ENCODE measurements around the gene BCKDHA.
"Not testable (repeated sequence)": the region's sequence is repeated elsewhere in the genome, so short reads cannot be mapped to it uniquely, and the experiment has no call there.

The BCKDHA gene

DNA sequence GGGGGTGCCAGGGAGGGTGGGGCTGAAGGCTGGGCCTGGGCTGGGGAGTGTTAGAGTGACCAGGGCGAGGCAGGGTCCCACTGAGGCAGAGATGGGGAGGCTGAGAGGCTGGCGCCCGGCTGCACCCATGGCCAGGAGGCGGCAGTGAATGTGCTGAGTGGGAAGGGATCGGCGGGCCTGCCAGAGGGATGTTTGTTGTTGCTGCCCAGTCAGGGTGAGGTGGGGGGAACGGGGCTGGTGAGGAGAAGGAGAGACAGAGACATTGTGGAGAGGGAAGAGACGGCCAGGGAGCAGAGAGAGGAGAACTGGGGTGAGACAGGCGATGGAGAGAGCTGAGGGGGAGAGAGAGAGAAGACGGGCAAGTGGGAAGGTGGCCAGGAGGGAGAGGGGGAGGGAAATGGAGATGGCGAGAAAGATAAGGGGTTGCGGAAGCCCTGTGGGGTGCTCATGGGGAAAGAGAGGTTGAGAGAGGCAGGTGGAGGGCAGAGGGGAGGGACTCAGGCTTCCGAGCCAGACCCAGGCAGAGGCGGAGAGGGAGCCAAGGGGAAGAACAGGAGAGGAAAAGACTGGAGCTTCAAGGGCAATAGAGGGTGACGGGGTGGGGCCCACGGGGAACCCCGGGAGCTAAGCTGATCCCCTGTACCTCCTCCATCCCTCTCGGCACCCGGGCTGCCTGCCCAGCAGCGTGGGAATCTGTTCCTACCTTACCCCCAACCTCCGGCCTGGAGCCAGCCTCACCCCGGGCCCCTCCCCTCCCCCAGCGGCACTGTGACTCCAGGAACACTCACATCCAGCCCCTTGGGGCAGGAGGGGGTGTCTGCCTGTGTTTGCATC, 30.2 kb downstream of the BCKDHA start:
- DNase-seq, result peak in 1 of 2 experiments; percentile 25

DNA sequence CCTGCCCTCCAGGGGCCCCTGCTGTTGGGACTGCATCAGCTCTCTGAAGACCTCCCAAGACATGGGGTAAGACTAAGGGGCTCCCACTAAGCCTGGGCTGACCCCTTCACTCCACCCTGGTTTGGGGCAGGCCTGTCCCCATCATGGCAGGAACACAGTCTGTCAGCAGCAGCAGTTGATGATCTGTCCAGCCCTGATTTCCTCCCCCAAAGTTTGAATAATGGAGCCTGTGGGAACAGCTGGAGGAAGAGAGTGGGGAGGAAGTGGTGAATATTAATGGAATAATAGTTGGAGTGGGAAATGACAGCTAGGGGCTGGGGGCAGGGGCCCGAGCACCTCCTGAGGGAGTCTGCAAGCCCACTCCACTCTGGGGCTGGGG, 30.9 kb downstream of the BCKDHA start:
- DNase-seq, result no peak

DNA sequence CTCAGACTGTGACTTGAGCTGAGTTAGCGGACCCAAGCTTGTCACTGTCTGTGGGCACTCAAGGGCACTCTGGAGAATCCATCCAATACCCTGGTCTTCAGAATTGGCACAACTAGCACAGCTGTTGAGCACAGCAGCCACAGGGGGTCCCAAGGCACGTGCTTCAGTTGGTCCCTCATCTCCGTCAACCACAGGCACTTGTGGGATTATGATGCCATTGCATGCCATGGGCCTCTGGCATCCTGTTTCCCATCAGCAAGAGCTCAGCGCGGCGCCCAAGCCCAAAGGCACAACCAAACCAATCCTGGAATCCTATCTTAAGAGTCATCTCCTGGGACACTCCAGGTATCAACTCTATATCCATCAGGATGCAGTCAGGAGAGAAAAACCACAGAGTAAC, 33.3 kb downstream of the BCKDHA start:
- no peak for DNase-seq

DNA sequence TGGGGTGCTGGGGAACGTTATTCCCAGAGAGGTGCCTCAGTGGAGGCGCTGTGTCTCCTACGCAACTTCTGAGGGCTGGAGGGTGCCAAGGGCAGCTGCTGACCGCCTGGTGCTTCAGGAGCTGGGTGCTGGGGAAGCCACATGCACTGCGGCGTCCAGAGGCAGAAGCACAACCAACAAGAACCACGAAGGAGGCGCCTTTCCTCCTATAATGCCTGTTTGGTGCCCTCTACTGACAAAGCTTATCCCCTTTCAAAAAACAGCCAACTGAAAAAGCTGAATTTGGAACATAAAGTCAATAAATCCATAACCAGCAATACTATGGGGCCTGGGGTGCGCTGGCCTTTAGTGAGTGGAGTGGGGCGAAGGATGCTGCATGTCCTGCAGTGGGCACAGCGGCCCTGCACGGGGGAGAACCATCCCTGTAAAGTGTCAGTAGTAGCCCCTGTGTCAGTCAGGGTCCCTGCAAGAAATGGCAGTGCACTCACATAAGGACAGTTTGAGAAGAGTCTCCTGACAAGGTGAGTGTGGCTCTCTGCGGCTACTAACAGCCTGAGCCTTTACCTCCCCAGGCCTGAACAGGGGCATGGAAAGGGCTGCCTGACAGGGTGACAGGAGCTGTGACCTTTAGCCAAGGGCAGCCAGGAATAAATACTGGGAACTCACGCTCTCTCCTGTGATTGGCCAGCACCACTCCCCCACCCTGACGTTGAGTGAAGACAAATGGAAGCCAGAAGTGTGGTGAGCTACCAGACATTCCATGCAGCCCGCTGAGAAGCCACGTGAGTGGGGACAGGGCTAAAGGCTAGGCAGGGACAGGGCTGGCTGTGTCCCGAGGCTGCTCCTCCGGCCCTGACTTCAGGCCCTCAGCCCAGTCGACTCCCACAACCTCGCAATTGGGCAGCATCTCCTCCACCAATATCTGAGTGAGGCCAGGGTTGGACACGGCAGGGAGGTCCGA, 34.1 kb downstream of the BCKDHA start:
- no peak for DNase-seq

DNA sequence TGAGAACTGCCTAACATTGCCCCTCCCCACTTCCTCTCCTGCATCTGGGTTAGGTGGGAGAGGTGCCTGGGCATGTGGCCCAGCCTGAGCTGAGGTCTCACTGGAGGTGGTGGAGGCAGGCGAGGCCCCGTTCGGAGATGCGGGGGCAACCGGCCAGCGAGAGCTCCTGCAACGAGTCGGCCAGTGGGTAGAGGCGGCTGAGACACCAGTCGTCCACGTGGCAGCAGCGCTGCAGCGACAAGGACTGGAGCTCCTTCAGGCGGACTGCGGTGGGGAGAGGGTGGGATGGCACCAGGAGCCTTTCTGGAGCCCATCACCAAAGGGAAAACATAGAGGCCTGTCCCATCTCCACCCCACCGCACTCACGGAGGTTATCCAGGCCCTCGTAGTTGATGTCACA, 35.6 kb downstream of the BCKDHA start:
- DNase-seq, result no peak

DNA sequence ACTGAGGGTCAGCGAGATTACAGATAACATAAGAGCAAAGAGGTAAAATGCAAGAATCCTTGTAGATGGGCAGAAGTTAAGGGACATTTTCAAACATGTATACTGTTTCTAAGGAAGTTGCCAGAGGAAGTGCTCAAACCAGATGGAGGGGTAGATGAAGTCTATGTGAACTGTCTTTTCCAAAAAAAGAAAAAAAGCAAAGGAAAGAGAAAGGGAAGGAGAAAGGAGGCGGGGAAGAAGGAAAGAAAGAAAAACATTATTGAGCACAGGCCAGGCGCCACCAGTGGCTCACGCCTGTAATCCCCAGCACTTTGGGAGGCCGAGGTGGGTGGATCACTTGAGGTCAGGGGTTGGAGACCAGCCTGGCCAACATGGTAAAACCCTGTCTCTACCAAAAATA, 36.8 kb downstream of the BCKDHA start:
- DNase-seq, result no peak

DNA sequence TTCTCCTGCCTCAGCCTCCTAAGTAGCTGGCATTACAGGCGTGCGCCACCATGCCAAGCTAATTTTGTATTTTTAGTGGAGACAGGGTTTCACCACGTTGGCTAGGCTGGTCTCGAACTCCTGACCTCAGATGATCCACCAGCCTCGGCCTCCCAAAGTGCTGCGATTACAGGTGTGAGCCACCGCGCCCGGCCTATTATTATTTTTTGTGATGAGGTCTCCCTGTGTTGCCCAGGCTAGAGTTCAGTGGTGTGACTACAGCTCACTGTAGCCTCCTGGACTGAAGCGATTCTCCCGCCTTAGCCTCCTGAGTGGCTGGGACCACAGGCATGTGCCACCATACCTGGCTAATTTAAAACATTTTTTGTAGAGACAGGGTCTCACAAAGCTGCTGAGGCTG, 37.8 kb downstream of the BCKDHA start:
- not testable (repeated sequence) for DNase-seq

DNA sequence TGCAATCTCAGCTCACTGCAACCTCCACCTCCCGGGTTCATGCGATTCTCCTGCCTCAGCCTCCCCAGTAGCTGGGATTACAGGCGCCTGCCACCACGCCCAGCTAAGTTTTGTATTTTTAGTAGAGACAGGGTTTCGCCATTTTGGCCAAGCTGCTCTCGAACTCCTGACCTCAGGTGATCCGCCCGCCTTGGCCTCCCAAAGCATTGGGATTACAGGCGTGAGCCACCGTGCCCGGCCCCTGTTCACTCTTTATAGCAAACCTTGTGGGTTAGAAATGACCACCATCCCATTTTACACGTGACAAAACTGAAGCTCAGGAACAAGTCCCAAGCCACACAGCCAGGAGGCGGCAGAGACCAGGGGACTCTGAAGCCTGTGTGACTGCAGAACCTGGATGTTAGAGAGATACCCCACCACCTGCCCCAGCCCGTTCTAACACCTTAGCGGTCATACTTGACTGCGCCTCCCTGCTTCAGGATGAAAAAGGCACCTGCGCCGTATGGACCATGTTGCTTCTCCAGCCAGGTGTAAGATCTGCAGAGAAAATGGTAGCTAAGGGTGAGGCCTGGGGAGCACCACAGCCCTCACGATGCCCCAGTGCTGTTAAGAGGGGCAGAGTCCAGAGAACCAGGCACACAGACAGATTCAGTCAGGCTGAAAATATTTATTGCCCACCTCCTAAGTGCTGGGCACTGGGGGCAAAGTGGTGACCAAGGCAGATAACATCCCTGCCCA, 38.5 kb downstream of the BCKDHA start:
- no peak for DNase-seq

DNA sequence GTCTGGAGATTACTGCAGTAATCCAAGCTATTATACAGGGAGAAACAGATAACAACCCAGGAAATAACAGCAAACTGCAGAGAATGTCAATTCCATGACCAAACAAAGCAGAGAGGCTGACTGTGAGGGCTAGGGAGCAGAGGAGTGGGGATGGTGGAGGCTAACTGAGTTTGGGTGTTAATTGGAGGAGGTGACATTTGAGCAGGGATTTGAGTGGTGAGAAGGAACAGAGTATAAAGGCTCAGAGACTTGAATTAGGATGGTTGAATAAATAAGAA, 39.0 kb downstream of the BCKDHA start:
- no peak for DNase-seq

DNA sequence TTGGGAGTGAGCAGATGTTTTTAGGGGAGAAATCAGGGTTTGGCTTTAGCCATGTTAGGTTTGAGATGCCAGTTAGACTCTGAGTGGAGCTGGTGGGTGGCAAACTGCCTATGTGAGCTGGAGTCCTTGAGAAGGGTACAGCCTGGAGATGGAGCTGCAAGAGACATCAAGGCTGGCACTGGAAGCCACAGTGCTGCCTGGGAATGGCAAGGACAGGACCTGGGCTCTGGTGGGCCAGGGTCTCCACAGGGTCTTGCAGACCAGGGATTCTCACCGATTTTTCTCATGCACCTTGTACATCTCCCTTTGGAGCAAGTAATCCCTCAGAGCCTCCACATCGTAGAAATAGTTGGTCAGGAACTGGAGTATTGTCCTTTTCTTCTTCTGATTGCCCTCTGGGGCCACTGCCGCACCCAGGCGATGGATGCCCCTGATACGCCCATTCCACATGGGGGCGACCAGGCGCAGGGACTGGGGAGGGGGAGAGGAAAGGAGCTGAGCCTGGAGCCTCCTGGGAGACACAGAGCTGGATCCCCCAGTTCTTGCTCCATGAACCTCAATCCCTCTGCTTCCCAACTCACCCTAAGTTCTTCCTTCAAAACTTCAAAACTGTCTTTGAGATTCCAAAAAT, 40.4 kb downstream of the BCKDHA start:
- no peak for DNase-seq

DNA sequence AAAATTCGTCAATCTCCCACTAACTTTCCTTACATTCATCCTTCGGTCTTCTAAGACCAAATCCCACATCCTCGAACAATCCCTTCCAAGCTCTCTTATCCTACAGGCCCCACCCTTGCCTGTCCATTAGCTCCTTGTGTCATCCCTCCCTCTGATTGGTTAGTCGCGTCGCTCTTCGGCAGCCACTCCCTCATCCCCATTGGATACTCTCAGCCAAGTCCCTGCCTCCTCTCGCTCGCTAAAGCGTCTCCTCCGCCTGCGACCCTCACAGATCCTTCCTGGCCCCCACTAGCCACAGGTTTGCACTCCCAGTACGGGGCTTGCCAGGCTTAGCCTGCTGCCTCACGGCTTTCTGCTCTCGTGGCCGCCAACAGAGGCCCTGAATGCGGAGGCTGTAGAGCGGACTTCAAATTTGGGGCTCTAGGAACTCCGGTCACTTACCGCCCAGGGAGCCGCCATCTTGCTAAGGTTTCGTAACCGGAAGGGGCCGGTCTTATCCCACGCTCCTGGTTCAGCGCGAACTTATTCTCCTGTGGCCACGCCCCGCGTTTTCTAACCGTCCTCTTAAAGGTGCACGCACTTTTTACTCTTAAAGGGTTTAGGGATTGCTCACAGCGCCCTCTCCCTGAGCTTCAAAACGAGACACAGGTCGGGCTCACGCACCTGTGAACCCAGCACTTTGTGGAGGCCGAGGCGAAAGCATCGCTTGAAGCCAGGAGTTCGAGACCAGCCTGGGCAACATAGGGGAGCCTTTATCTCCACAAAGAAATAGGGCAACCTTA, 42.0 kb downstream of the BCKDHA start, which contains the start of gene DMAC2:
Gene DMAC2 (minus strand): TSS at position 472 of the 782 bp plus-strand sequence. CDS start 13 bp downstream, at position 459.
- DNase-seq, result peak; percentile 98 to 99

DNA sequence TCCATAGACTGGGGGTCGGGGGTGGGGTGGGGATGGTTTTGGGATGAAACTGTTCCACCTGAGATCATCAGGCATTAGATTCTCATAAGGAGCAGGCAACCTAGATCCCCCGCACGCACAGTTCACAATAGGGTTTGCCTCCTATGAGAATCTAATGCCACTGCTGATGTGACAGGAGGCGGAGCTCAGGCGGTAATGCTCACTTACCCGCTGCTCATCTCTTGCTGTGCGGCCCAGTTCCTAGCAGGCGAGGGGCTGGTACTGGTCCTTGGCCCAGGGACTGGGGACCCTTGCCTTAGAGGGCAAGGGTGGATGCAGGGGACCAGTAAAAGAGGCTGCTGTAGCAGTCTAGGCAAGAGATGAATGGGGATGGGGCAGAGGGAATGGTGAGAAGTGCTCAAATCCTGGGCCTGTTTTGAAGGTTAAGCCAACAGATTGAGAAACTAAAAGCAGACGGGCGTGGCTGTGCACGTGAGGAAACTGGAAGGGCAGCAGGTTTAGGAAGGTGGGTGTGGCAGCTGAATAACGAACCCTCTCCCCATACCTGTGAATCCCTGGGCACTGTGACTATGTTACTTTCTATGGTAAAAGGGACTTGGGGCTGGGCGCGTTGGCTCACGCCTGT, 43.8 kb downstream of the BCKDHA start:
- no peak for DNase-seq

DNA sequence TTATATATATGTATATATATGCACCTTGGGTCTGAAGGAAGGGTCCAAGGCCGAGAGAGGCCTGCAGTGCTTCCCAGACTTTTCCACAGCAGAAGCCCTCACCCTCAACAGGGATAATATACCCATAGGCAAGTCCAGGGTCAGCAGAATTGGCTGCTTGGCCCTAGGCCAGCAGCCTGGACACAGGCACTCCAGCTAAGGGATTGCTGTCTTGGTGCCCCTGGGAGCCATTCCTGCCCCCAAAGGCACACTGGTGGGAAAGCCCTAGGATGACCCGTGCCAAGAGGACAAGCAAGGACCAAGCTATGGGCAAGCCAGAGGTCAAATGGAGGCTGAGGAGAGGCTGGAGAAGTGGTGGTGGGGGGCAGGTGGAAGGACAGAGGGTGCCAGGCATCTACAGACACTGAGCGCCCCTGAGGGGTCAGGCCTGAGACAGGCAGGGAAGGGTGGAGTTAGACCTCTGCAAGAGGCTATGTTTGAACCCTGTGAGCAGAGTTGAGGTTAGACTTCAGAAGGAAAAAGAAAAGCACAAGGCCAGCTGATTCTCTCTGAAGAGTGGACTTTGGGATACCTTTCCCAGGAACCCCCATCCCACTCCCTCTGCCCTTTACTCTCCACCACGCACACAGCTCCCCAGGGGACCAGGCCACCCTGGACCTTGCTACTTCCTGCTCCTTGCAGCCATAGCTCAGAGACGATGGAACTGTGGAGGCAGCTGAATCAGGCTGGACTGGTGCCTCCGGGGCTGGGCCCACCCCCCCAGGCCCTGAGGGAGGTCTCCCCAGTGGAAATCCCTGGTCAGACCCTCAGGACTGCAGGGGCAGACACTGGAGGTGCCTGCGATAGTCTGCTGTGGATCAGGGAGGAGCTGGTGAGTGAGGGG, 45.1 kb downstream of the BCKDHA start, which contains the start of gene ERICH4:
Gene ERICH4 (plus strand): TSS at position 684 of the 883 bp plus-strand sequence. CDS start 14 bp downstream, at position 698.
- DNase-seq, result no peak

DNA sequence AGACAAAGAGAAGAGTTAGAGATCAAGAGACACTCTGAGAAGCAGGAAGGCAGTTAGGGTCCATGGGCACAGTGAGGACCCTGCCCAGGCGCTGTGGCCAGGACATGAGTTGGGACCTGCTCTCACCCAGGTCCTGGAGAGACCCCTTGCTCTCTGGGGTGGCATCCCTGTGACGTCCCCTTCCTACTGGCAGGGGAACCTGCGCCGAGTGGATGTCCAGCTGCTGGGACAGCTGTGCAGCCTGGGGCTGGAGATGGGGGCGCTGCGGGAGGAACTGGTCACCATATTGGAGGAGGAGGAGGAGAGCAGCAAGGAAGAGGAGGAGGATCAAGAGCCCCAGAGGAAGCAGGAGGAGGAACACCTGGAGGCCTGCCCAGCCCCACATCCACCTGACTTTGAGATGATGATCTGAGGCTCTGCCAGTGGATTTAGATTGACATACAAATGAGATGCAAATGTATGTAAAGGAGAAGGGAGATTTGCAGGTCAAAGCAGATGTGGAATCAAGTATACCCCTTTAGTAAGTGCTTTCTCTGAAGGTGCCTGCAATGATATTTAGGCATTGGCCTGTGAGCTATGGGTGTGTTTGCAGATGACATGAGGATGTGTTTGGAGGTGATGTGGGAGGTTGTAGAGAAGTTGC, 46.3 kb downstream of the BCKDHA start:
- no peak for DNase-seq

DNA sequence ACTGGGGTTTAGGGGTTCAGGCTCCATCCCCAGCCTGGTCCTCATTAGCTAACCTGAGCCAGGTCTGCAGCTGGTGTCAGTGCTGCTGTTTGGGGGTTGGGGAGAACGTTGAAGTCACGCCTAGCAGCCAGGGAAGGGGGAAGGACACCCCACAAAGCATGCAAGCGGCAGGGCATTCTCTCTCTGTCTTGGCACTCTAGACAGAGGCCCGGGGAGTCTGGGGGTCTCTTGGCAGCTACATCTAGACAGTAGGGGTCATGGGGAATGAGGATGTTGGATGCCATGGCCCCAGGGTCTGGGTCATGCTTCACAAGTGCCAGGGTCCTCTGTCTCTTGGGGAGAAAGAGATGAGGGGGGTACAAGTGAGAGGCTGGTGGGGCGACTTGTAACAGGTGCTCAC, 48.0 kb downstream of the BCKDHA start:
- no peak for DNase-seq

DNA sequence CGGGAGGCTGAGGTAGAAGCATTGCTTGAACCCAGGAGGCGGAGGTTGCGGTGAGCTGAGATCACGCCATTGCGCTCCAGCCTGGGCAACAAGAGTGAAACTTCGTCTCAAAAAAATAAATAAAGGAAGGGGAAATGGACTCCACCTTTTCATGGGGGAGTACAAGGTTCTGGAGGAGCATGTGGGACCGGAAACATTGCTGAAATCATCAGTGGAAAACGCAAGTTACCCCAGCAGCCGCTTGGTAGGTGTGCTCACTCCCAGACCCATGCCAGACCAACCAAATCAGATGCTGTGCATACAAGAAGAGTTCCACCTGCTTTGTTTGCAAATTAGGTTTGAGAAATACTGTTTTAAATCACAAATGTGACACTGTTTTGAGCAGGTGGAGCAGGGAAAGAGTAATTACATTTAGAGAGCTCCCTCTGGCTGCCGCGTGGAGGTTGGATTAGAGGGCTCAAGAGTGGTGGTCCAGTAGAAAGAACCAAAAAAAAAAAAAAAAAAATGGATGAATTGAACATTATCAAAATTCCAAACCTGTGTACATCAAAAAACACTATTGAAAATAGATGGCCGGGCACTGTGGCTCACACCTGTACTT, 50.2 kb downstream of the BCKDHA start:
- DNase-seq, result no peak

DNA sequence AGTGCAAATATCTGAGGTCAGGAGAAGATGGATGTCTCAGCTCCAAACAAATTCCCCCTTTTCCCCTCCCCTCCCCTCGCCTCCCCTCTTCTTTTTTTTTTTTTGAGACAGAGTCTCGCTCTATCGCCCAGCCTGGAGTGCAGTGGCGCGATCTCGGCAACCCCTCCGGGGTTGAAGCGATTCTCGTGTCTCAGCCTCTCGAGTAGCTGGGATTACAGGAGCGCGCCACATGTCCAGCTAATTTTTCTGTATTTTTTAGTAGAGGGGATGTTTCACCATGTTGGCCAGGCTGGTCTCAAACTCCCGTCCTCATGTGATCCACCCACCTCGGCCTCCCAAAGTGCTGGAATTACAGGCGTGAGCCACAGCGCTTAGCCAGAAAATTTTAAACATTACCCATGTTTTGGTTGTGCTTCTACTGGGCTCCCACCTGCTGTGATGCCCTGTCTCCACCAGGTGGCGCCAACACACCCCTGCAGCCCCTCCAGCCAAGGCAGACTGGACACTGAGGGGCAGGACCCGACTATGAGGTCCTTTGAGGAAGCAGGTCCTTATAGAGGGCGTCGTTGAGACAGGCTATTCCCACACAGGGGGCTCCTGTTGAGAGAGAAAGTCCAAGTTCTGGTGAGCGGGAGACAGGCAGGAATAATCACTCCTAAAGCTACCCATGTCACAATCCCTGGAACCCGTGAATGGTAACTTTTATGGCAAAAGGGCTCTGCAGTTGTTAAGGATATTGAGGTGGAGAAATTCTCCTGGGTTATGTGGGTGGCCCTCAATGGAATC, 51.7 kb downstream of the BCKDHA start:
- DNase-seq, result peak; percentile 13 to 41

DNA sequence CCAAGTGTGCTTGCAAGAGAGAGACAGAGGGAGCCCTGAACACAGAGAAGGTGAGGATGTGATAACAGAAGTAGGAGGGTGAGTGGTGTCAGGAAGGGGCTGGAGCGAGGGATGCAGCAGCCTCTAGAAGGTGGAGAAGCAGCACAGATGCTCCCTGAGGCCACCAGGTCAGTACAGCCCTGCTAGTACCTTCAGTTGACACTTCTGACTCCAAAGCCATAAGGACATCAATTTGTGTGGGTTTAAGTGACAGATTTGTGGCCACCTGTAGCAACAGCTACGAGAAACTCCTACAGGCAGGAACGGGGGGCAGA, 52.2 kb downstream of the BCKDHA start:
- no peak for DNase-seq
